ENCODE results near the gene SHMT2. TPM values are rescaled to one million over a fixed set of nuclear protein-coding genes. Genes with fewer than 3 reads are reported as not detected.

The SHMT2 gene
- total RNA-seq, 1 donor from 2014 or later = 413 TPM

DNA sequence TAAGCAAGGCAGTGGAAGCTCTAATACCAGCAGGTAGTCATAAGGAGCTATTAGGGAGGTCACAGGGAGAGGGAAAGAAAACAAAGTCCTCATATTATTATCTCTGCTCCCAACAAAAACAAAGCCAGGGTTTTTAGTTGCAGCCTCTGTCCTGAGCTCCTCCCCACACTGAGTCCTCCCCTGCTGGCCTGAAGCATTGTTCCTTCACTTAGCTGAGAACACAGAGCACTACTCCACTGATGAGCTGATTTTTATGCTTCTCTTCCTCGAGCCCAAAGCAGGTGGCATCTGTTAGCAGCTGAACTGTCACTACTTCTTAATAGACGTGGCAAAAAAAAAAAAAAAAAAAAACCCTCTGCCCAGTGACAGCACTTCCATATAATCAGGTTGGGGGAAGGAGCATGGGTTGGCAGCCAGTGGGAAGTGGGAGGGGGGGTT, 31.9 kb downstream of the SHMT2 start:
- DNase-seq (ENCODE audit: low read depth) (no peak), FAIRE-seq (no peak)
- no peak for TF ChIP-seq CTCF (IDR thresholded peaks at IDR 0.05; ENCODE audit: insufficient read depth, low read length, severe bottlenecking)

GRCh38 chr12:57262126-57262822, 32.8 kb downstream of the SHMT2 start:
- Histone ChIP-seq H3K36me3 (ENCODE audit: control insufficient read depth, insufficient read depth, low read length) (peaks cover 18% of the 10 kb centered on the region), H3K4me3 (ENCODE audit: low read depth, low read length) (no peak overlapping the region), H3K27me3 (ENCODE audit: control insufficient read depth, insufficient read depth, low read length) (no peaks in the 10 kb centered on the region)
- no peak for FAIRE-seq
- TF ChIP-seq CTCF (IDR thresholded peaks at IDR 0.05; ENCODE audit: insufficient read depth, low read length, severe bottlenecking) = no peak
- no peak for DNase-seq (ENCODE audit: low read depth)

More for the DNA sequence above, 31.9 kb downstream of the SHMT2 start:
- Histone ChIP-seq H3K4me3 (ENCODE audit: low read depth, low read length) (no peak overlapping the region), H3K36me3 (ENCODE audit: control insufficient read depth, insufficient read depth, low read length) (peaks cover 16% of the 10 kb centered on the region), H3K27me3 (ENCODE audit: control insufficient read depth, insufficient read depth, low read length) (no peaks in the 10 kb centered on the region)

GRCh38 chr12:57263096-57263495, 33.6 kb downstream of the SHMT2 start:
- H3K4me3 ChIP-seq (ENCODE audit: low read depth, low read length) = no peak overlapping the region
- no peak for TF ChIP-seq CTCF (IDR thresholded peaks at IDR 0.05; ENCODE audit: insufficient read depth, low read length, severe bottlenecking)
- peaks cover 14% of the 10 kb centered on the region for H3K36me3 ChIP-seq (ENCODE audit: control insufficient read depth, insufficient read depth, low read length)
- no peak for DNase-seq (ENCODE audit: low read depth)
- no peak for FAIRE-seq
- H3K27me3 ChIP-seq (ENCODE audit: control insufficient read depth, insufficient read depth, low read length) = no peaks in the 10 kb centered on the region

- DNase-seq (ENCODE audit: low read depth) (no peak), FAIRE-seq (no peak)
- H3K36me3 ChIP-seq (ENCODE audit: control insufficient read depth, insufficient read depth, low read length) = peaks cover 14% of the 10 kb centered on the region
- H3K4me3 ChIP-seq (ENCODE audit: low read depth, low read length) = no peak overlapping the region
- TF ChIP-seq CTCF (IDR thresholded peaks at IDR 0.05; ENCODE audit: insufficient read depth, low read length, severe bottlenecking) = no peak
- H3K27me3 ChIP-seq (ENCODE audit: control insufficient read depth, insufficient read depth, low read length) = no peaks in the 10 kb centered on the region
Measured at GRCh38 chr12:57266681-57267080, 37.2 kb downstream of the SHMT2 start.

DNA sequence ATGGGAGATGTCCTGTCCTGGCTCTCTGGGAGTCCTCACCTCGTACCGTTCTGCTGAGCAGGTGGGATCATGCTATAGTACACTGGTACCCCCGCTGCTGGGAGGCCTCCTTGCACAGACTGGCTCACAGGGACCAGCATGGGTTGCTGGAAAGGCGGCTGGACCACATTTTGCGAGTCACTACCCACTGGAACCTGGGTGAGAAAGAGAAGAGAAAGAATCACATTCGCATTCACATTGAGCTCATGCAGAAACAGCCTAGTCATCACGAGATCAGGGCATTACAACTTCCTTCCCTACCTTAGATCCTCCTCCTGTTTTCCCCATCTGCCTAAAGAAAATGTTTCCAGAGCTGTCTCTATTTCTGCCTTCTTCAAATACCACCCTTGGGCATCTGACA, 38.8 kb downstream of the SHMT2 start:
- Histone ChIP-seq H3K36me3 (ENCODE audit: control insufficient read depth, insufficient read depth, low read length) (peaks cover 16% of the 10 kb centered on the region), H3K27me3 (ENCODE audit: control insufficient read depth, insufficient read depth, low read length) (no peaks in the 10 kb centered on the region), H3K4me3 (ENCODE audit: low read depth, low read length) (no peak overlapping the region)
- TF ChIP-seq CTCF (IDR thresholded peaks at IDR 0.05; ENCODE audit: insufficient read depth, low read length, severe bottlenecking) = no peak
- DNase-seq (ENCODE audit: low read depth) (peak; percentile 28), FAIRE-seq (no peak)

All from bronchial epithelial cell (primary cell).